GM18951 (cell line): Measurements from ENCODE around the gene MIS18BP1.
"Not testable (repeated sequence)": the region's sequence is repeated elsewhere in the genome, so short reads cannot be mapped to it uniquely, and the experiment has no call there.

Experiments used
- POLR2A ChIP-seq: IDR thresholded peaks from 4 replicates; pipeline ENCODE4 v1.6.1; 2011; ENCODE audit warnings: mild to moderate bottlenecking; ENCODE audit not compliant: insufficient read length, insufficient read depth; ENCODE audit errors: extremely low read depth
- in situ Hi-C: fragments of 300-500 bp; cut with MboI; formaldehyde crosslinking; loops from one replicate; pipeline ENCODE4 v1.12.0; 2022; ENCODE audit warnings: low sequenced_read_pairs, mixed read lengths, inconsistent platforms; ENCODE audit not compliant: unreplicated experiment

Gene MIS18BP1

DNA sequence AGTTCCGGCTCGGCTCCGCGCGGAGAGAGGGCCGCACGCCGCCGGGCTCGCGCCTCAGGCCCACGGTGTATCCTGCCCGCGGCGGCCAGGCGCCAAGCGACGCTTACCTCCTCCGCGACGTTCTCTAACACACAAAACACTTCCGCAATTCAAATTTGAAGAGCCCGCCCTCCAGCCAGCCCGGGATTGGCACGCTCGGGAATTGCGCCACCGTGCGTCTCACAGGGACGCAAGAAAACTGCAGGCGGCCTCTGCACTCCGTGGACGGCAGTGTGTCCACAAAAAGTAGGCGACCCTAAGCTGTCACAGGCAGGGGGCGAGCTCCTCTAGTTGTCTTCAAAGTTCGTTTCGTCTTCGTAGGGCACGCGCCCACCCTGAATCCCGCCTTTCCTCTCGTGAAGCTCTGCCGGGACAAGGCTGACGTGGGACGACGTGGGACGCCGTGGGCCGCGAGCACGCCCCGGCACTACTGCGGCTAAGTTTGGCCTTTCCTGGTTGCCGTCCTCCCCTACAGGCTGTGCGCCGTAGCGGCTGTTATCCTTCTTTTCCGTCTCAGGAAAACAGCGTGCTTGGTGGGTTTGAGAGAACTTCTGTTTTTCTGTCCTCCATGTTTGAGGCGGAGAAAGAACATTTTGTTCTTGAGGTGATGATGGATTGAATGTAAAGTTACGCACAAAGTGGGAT is at the start of gene MIS18BP1:
TSS of gene MIS18BP1 (minus strand) at position 133 of the 684 bp plus-strand sequence. CDS start 5,916 bp downstream, outside the sequence.
- peak; percentile 84 for TF ChIP-seq POLR2A
- in situ Hi-C loops: loop anchor here (25.0 kb wide), 1 partner anchor 341 kb away; no protein-coding TSS in a partner anchor

DNA sequence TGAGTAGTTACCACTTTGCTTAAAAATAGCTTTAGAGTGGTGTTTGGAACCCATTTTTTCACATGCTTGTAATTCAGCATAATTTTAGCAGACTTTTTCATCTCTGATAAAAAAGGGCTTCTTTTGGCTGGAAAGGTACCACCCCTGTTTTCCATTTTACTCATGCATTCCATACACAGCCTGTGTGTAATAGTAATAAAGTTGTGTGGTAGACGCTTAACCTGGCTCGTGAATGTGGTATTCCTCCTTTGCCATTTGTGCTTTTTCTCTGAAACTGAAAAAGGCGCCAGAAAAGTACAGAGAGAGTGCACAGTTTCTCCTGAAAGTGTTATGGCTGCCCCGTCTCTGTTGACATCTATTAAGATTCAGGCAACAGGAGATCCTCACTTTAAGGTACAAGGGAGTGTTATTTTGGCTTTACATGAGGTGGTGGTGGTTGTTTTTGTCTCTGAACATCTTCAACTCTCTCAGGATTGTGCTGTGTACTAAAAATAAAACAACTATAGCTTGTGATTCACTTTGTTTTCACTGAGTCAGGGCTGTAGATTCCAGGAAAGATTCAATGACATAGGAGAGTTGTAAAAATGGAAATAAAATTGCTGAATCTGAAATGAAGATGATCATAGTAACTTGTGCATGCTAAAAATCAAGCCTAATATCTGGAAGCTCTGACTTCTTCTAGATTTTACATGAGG is 45.6 kb upstream of the MIS18BP1 start:
- TF ChIP-seq POLR2A: no peak
- in situ Hi-C loops: no loop called here

DNA sequence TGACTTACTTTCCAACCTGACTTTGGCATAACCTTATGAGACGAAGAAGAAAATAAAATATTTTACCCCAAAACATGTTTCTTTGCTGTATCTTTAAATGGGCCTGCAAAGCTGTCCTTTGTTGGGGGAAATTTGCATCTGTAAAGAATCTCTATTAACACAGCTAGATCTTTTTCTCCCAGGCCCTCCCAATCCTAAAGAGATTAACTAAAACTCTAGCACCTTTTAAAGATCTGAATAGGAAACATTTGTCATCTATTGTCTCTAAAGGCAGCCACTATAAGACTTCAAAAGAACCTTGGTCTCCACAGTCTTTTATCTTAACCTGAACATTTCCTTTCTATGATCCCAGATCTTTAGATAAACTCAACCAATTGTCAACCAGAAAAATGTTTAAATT is 41.8 kb upstream of the MIS18BP1 start:
- in situ Hi-C loops: not testable (repeated sequence)

DNA sequence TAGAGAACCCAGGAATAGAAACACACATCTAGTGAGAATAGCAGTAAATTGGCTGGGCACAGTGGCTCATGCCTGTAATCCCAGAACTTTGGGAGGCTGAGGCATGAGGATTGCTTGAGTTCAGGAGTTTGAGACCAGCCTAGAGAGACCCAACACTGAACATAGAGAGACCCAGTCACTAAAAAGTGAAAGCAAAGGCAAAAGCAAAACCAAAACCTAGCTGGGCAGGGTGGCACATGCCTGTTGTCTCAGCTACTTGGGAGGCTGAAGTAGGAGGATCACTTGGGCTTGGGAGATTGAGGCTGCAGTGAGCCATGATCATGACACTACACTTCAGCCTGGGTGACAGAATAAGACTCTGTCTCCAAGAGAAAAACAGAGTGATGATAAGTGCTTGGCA is 37.5 kb upstream of the MIS18BP1 start:
- in situ Hi-C loops: no loop called here

DNA sequence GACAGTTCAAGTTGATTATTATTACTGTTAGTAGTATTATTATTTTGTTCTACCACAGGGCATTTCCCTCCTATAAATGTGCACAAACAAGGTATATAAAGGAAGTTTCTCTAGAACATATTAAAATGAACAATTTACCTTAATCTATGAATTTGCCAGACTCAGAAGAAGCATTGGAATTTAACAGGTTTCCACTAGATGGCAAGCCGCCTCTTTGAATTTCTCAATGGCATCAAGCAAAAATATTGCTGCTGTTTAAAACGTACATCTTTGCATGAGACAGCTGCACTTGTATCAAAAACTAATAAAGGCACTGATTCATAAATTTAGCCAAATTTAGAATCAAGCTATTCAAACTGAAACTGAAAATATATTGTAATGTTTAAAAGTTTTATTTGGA is 34.6 kb upstream of the MIS18BP1 start:
- in situ Hi-C loops: no loop called here
- TF ChIP-seq POLR2A: no peak

More for the DNA sequence above, 37.5 kb upstream of the MIS18BP1 start:
- no peak for TF ChIP-seq POLR2A

DNA sequence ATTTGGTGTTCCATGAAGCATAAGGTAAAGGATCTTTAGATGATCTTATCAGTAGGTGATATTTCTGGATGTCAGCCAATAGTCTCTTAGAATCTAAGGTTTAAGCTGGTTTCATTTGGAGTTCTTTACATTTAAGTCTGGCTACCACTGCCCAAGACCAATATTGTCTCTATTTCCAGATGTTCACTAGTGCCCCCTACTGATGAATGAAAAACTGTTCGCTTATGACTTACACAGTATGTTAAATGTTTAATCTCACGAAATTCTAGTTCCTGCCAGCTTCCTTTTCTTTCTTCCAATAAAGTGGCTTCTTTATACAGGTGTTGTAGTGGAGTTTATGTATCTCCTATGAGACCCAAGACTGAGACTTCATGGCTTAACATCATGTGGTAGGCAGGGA is 31.8 kb upstream of the MIS18BP1 start:
- in situ Hi-C loops: no loop called here
- TF ChIP-seq POLR2A: no peak

DNA sequence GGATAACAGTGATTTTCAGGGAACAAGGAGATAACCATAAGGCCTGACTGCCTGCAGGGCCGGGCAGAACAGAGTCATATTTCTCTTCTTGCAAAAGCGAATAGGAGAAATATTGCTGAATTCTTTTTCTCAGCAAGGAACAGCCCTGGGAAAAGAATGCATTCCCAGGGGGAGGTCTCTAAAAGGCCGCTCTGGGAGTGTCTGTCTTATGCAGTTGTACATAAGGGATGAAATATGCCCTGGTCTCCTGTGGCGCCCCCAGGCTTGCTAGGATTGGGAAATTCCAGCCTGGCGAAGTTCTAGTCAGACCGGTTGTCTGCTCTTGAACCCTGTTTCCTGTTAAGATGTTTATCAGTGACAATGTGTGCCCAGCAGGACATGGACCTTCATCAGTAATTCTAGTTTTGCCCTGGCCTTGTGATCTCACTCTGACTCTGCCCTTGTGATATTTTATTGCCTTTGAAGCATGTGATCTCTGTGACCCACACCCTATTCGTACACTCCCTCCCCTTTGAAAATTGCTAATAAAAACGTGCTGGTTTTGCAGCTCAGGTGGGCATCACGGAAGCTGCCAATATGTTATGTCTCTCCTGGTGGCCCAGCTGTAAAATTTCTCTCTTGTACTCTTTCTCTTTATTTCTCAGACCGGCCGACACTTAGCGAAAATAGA is 28.9 kb upstream of the MIS18BP1 start:
- in situ Hi-C loops: not testable (repeated sequence)

DNA sequence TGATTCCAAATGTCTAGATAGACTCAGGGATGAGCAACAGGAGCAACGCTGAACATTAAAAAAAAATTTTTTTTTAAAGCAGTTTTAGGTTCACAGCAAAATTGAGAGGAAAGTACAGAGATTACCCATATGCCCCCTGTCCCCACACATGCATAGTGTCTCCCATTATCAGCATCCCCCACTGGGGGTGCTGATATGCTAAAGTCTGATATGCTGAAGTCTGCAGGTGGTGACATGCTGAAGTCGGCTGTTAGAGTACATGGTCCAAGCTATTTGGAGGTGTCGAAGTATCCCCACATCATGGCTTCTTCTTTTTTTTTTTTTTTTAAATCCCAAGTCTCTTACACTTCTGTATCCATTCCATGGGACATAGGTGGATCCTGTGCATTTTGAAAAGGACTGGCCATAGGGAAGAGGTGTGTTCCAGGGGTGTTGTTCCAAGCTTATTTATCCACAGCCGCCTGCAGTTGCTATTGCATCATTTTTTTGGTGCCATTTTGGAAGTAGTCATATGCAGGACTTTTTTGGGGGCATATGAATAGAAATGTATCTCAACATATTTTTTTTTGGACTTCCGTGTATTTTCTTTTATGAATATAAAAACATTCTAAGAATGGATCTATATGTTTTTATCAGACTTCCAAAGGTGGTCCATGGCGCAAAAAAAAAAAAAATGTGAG is 19.0 kb upstream of the MIS18BP1 start:
- TF ChIP-seq POLR2A: no peak
- in situ Hi-C loops: loop anchor here (25.0 kb wide), 1 partner anchor 360 kb away; no protein-coding TSS in a partner anchor

DNA sequence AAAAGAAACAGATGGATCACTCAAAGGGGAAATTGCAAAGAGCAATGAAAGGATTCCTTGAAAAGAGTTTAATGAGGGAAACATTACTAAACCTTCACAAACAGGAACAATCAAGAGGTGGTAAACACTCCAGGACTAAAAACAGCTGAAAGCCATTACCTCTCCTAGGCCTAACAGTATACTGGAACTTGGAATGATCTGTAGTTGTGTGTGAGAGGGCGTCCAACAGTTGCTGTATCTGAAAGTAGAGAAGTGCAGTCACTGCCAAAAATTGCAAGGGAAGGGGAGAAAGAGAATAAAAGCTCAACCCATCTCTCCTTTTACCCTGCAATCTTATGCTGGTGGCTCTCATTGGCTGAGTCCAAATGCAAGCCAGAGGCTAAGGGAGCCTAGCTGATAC is 17.0 kb upstream of the MIS18BP1 start:
- in situ Hi-C loops: loop anchor here (25.0 kb wide), 1 partner anchor 358 kb away; no protein-coding TSS in a partner anchor
- no peak for TF ChIP-seq POLR2A

DNA sequence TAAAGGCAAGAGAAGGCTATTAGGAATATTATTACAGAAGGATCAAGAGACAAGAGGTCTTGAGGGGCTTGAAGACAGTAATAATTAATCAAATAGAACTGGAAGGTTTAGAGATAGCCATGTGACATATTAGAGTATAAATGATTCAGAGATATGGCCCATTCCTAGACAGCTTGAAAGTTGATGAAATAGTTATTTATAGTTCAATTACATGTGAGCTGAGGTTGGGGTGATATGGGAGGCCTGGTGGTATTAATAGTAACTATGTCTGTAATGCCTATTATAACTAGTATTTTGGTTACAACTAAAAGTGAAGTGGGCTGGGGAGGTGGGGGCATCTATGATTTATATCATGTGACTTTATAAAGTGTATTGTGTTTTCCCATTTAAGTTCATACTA is 14.1 kb upstream of the MIS18BP1 start:
- no peak for TF ChIP-seq POLR2A
- in situ Hi-C loops: loop anchor here (10.0 to 25.0 kb wide), 2 partner anchors 312 to 355 kb away; no protein-coding TSS in a partner anchor

DNA sequence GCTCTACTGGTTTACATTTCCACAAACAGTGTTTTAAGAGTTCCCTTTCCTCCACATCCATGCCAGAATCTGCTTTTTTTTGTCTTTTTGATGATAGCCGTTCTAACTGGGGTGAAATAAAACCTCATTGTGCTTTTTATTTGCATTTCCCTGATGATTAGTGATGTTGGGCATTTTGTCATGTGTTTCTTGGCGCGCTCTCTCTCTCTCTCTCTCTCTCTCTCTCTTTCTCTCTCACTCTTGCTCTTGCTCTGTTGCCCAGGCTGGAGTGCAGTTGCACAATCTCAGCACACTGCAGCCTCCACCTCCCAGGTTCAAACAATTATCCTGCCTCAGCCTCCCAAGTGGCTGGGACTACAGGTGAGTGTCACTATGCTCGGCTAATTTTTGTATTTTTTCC is 9.6 kb upstream of the MIS18BP1 start:
- TF ChIP-seq POLR2A: no peak
- in situ Hi-C loops: loop anchor here (10.0 to 25.0 kb wide), 2 partner anchors 308 to 350 kb away; no protein-coding TSS in a partner anchor

DNA sequence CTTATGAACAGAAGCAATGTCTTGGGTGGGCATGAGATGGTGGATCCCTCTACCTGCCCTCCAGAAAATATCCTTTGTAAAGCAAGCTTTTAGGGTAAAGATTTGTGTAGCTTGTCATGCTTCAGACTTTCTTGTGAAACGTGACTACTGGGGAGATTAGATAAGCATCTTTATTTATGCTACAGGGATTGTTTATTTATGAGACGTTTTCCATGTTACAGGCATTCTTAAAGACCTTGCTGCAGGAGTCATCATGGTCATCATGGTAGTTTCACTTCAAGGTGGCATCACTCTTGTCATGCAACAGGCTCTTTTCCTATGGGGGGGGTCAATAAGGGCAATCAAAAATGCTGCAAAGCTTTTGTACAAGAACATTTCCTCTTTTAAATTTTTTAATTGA is 8.2 kb upstream of the MIS18BP1 start:
- no peak for TF ChIP-seq POLR2A
- in situ Hi-C loops: loop anchor here (10.0 to 25.0 kb wide), 2 partner anchors 306 to 349 kb away; no protein-coding TSS in a partner anchor

DNA sequence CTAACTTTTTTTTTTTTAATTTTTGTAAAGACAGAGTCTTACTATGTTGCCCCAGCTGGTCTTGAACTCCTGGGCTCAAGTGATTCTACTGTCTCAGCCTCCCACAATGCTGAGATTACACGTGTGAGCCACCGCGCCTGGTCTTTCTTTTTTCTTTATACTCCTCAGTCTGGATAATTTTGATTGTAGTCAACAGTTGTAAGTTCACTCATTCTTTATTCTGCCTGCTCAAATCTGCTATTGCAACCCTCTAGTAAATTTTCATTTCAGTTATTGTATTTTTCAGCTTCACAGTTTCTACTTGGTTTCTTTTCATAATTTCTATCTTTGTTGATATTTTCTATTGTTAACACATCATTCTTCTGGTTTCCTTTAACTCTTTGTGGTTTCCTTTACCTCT is 5.8 kb upstream of the MIS18BP1 start:
- TF ChIP-seq POLR2A: no peak
- in situ Hi-C loops: loop anchor here (25.0 kb wide), 1 partner anchor 347 kb away; no protein-coding TSS in a partner anchor

DNA sequence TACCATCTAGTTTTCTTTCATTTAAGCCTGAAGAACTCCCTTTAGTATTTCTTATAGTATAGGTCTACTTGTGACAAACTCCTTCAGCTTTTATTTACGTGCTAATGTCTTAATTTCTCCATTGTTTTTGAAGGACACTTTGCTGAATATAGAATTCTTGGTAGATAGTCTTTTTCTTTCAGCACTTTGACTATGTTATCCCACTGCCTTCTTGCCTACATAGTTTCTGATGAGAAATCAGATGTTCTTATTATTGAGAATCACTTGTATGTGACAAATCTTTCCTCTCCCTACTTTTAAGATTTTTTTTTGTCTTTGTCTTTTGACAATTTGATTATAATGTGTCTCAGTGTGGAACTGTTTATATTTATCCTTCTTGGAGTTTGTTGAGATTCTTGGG is 5.1 kb upstream of the MIS18BP1 start:
- TF ChIP-seq POLR2A: no peak
- in situ Hi-C loops: loop anchor here (25.0 kb wide), 1 partner anchor 346 kb away; no protein-coding TSS in a partner anchor
